Endothelial cell of umbilical vein (primary cell): Measurements from ENCODE around the gene MYH9. TPM values are rescaled to one million over a fixed set of nuclear protein-coding genes. Genes with fewer than 3 reads are reported as not detected.

Experiments used
- BruUV-seq: library from RNA; stranded (reverse); fragments of 400-500 nt; replicated peaks from 2 replicates; lab custom pipeline; 2021; lab: Mats Ljungman, UMichigan
- CTCF ChIA-PET: fragments of 300-600, 350-600 bp; sonication (Branson Sonifier 250); formaldehyde crosslinking; loops from one replicate; lab custom pipeline; 2021; ENCODE audit warnings: antibody characterized with exemption, inconsistent platforms; lab: Charles Lee
- POLR2A ChIA-PET: fragments of 300-600, 350-600 bp; sonication (Branson Sonifier 250); formaldehyde crosslinking; loops from one replicate; lab custom pipeline; 2021; ENCODE audit warnings: antibody characterized with exemption, inconsistent platforms; lab: Charles Lee
- DNase-seq: peaks from one replicate; pipeline ENCODE4 v3.0.0-alpha.2; 2011; ENCODE audit warnings: low read depth, low spot score
- FAIRE-seq: peaks from 2 replicates; lab custom pipeline; 2011; peaks lifted over from hg19 to GRCh38; lab: Jason Lieb, UNC
- H2AFZ ChIP-seq: 2 replicates; pipeline ENCODE4 v1.6.0; 2012; ENCODE audit warnings: low read depth, low read length, control low read depth, inconsistent platforms
- H3K27ac ChIP-seq: 2 replicates; pipeline ENCODE4 v1.5.1; 2011; ENCODE audit warnings: low read depth, mild to moderate bottlenecking, control low read depth, low read length, moderate library complexity; ENCODE audit not compliant: insufficient read depth
- H3K27me3 ChIP-seq, 2 experiments: 2 replicates each; pipeline versions ENCODE4 v1.6.0 to v1.6.1; 2011; ENCODE audit warnings: low read length in 2 of 2, mixed read lengths in 1 of 2; ENCODE audit not compliant: control insufficient read depth in 2 of 2, insufficient read depth in 2 of 2
- H3K36me3 ChIP-seq, 2 experiments: 2 replicates in 1 of 2; 3 replicates in 1 of 2; pipeline ENCODE4 v1.5.1; 2011; ENCODE audit warnings: low read length in 2 of 2, mild to moderate bottlenecking in 1 of 2, moderate library complexity in 1 of 2; ENCODE audit not compliant: control insufficient read depth in 2 of 2, insufficient read depth in 2 of 2; ENCODE audit errors: extremely low read depth in 1 of 2
- H3K4me1 ChIP-seq: 3 replicates; pipeline ENCODE4 v1.5.1; 2011; ENCODE audit warnings: mild to moderate bottlenecking, low read length; ENCODE audit not compliant: control insufficient read depth, insufficient read depth; ENCODE audit errors: extremely low read depth
- H3K4me2 ChIP-seq: 2 replicates; pipeline ENCODE4 v1.6.1; 2011; ENCODE audit warnings: low read length, control low read depth, mixed read lengths; ENCODE audit not compliant: insufficient read depth
- H3K4me3 ChIP-seq, 3 experiments: fragments of 200-600 bp in 1 of 3; sonication (generic), shearing (Covaris generic) in 1 of 3; replicated peaks in 1 of 3; 2 replicates each; pipeline ENCODE4 v1.5.1; 2011 to 2016; ENCODE audit warnings: control low read depth in 3 of 3, low read length in 3 of 3, mild to moderate bottlenecking in 2 of 3, inconsistent platforms in 1 of 3, low read depth in 1 of 3, moderate library complexity in 1 of 3; ENCODE audit not compliant: insufficient read depth in 1 of 3
- H3K79me2 ChIP-seq: 2 replicates; pipeline ENCODE4 v1.6.0; 2012; ENCODE audit warnings: low read length, inconsistent platforms; ENCODE audit not compliant: control insufficient read depth, insufficient read depth
- H3K9ac ChIP-seq: replicated peaks from 2 replicates; pipeline ENCODE3; 2011; ENCODE audit warnings: low read length, control low read depth; ENCODE audit not compliant: insufficient read depth; ENCODE audit errors: extremely low read depth
- H3K9me1 ChIP-seq: replicated peaks from 3 replicates; pipeline ENCODE4 v1.6.0; 2011; ENCODE audit warnings: mild to moderate bottlenecking, low read length; ENCODE audit not compliant: control insufficient read depth, insufficient read depth; ENCODE audit errors: extremely low read depth
- H3K9me3 ChIP-seq: replicated peaks from 2 replicates; pipeline ENCODE4 v1.5.1; 2012; ENCODE audit warnings: low read length, inconsistent platforms; ENCODE audit not compliant: control insufficient read depth, insufficient read depth
- H4K20me1 ChIP-seq: replicated peaks from 2 replicates; pipeline ENCODE3; 2011; ENCODE audit warnings: mild to moderate bottlenecking, low read length; ENCODE audit not compliant: control insufficient read depth, insufficient read depth; ENCODE audit errors: extremely low read depth
- GATA2 ChIP-seq: IDR thresholded peaks from 2 replicates; pipeline ENCODE4 v1.7.0; 2011; ENCODE audit warnings: low read depth, mild to moderate bottlenecking, moderate library complexity, mixed read lengths, low read length; ENCODE audit not compliant: insufficient read length, insufficient read depth
- JUN ChIP-seq: IDR thresholded peaks from 2 replicates; pipeline ENCODE4 v1.6.1; 2011; ENCODE audit warnings: borderline replicate concordance, low read depth; ENCODE audit not compliant: insufficient read length, insufficient read depth
- MYC ChIP-seq: IDR thresholded peaks from one replicate; pipeline ENCODE4 v1.6.1; 2011; ENCODE audit warnings: mild to moderate bottlenecking, low read depth, low read length
- POLR2A ChIP-seq: IDR thresholded peaks from 2 replicates; pipeline ENCODE4 v1.6.1; 2012; ENCODE audit warnings: low read depth, mild to moderate bottlenecking, control low read depth, low read length
- POLR2AphosphoS5 ChIP-seq: IDR thresholded peaks from 2 replicates; pipeline ENCODE4 v1.6.1; 2012; ENCODE audit warnings: low read depth, mild to moderate bottlenecking, control low read depth, low read length, moderate library complexity; ENCODE audit not compliant: insufficient read depth
- dilution Hi-C: fragments of 300-500 bp; cut with MboI; formaldehyde crosslinking; loops from one replicate; pipeline ENCODE4 v1.15.0; 2019; ENCODE audit warnings: low sequenced_read_pairs; ENCODE audit not compliant: extremely low pct_ligation_motif_present
- intact Hi-C: fragments of 100-400 bp; cut with micrococcal nuclease; formaldehyde crosslinking; loops from one replicate; pipeline ENCODE4 v1.10.0; 2022
- polyA plus RNA-seq, 4 experiments: library from polyadenylated mRNA; depleted of rRNA in 3 of 4; stranded (reverse) in 3 of 4; unstranded in 1 of 4; fragments of >200 nt; gene quantifications; 2 replicates each; pipeline versions ENCODE4 v1.2.1 to v1.2.3, GENCODE V29; 2011 to 2012; ENCODE audit warnings: missing spikeins in 1 of 4
- total RNA-seq: library from RNA; stranded (reverse); gene quantifications from 2 replicates; pipeline ENCODE4 v1.2.3, GENCODE V29; 2021

MYH9 gene
- total and polyA plus RNA-seq, 2 donors (not counting 3 experiments of a cell fraction or from before 2014, with no cell fraction given) = 188 to 1,413 TPM

- H3K9me3 ChIP-seq = no peaks in the 10 kb centered on the region
- ChIA-PET POLR2A (interaction anchor here (1.2 to 1.6 kb wide), 2 partner anchors 13 to 155 kb away, joined by 3 to 4 read pairs; no protein-coding TSS in a partner anchor), CTCF (interaction anchor here (1.1 to 2.7 kb wide), 4 partner anchors 14 to 172 kb away, joined by 3 to 23 read pairs (median 4); no protein-coding TSS in a partner anchor)
- intact Hi-C loops (loop anchor here (1.0 kb wide), 1 partner anchor 14 kb away; no protein-coding TSS in a partner anchor), dilution Hi-C loops (no loop called here)
- H3K36me3 ChIP-seq = peaks cover 64 to 65% of the 10 kb centered on the region in 2 experiments
- peak; percentile 86 for DNase-seq
- no TSS peak for BruUV-seq
- peak; percentile 62 for FAIRE-seq
- no peaks in the 10 kb centered on the region for H3K9me1 ChIP-seq
- H2AFZ ChIP-seq = no peak overlapping the region
- no peak overlapping the region for H3K4me3 ChIP-seq
- peaks cover 69% of the 10 kb centered on the region for H3K79me2 ChIP-seq
- no peak overlapping the region for H3K4me2 ChIP-seq
- TF ChIP-seq MYC (no peak), GATA2 (no peak), POLR2AphosphoS5 (peak; percentile 62), JUN (no peak), POLR2A (no peak)
- H3K27me3 ChIP-seq = no peaks in the 10 kb centered on the region
- peak overlapping the region; percentile 35 for H3K9ac ChIP-seq
- H4K20me1 ChIP-seq = peaks cover under 1% of the 10 kb centered on the region
- peaks cover 25% of the 10 kb centered on the region for H3K4me1 ChIP-seq
- H3K27ac ChIP-seq = peak overlapping the region; percentile 65
Observed at GRCh38 chr22:36315325-36315724, 72.4 kb downstream of the MYH9 start.

DNA sequence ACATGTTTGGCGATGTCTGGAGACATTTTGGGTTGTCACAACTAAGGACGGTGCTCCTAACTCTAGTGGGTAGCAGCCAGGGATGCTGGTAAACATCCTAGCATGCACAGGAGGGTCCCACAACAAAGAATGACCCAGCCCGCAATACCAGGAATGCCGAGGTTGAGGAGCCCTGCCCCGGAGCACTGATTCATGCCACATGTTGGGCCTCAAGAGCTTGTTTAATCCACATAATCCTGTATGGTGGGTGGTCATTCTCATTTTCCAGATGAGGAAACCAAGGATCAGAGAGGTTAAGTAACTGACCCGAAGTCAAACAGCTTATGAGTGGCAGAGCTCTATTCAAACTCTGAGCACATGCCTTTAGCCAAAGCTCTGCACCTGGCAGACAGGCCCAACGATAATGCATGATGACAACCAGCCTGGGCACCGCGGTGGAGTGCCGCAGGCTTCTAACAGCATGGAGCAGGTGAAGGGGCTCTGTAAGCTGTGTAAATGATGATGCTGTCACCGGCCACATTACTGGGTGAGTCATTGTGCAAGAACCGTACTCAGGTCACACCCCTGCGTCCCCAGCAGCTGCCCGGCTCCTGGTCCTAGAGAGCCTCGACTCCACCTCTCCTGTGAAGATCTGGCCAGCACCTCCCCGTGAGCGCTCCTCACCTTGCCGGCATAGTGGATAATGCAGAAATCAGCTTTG lies 76.2 kb downstream of the MYH9 start:
- Histone ChIP-seq H4K20me1 (peaks cover 2% of the 10 kb centered on the region), H3K9me1 (no peaks in the 10 kb centered on the region), H2AFZ (no peak overlapping the region), H3K27me3 (no peaks in the 10 kb centered on the region), H3K9me3 (no peaks in the 10 kb centered on the region), H3K4me1 (peaks cover 14% of the 10 kb centered on the region), H3K79me2 (peaks cover 62% of the 10 kb centered on the region), H3K4me2 (no peak overlapping the region), H3K4me3 (no peak overlapping the region), H3K9ac (no peak overlapping the region), H3K36me3 (peaks cover 61 to 63% of the 10 kb centered on the region in 2 experiments), H3K27ac (no peak overlapping the region)
- DNase-seq = no peak
- dilution Hi-C loops (no loop called here), intact Hi-C loops (no loop called here)
- TF ChIP-seq POLR2AphosphoS5 = peak; percentile 38
- no peak for TF ChIP-seq GATA2
- peak; percentile 21 for TF ChIP-seq POLR2A
- ChIA-PET CTCF (interaction anchor here (1.0 to 2.9 kb wide), 3 partner anchors 13 to 175 kb away, joined by 3 to 10 read pairs (median 4); no protein-coding TSS in a partner anchor), POLR2A (no interaction called here)
- no TSS peak for BruUV-seq
- no peak for FAIRE-seq
